HG03565 (cell line): ENCODE measurements around the gene ERFL.

Source experiments
- ATAC-seq: cut with Tn5 transposase; IDR thresholded peaks from one replicate; pipeline ENCODE4 v1.9.1; 2021; ENCODE audit warnings: mild to moderate bottlenecking, moderate library complexity; ENCODE audit not compliant: unreplicated experiment

Gene ERFL

GRCh38 chr19:41861116-41861768 is 67.0 kb downstream of the ERFL start:
- no peak for ATAC-seq

DNA sequence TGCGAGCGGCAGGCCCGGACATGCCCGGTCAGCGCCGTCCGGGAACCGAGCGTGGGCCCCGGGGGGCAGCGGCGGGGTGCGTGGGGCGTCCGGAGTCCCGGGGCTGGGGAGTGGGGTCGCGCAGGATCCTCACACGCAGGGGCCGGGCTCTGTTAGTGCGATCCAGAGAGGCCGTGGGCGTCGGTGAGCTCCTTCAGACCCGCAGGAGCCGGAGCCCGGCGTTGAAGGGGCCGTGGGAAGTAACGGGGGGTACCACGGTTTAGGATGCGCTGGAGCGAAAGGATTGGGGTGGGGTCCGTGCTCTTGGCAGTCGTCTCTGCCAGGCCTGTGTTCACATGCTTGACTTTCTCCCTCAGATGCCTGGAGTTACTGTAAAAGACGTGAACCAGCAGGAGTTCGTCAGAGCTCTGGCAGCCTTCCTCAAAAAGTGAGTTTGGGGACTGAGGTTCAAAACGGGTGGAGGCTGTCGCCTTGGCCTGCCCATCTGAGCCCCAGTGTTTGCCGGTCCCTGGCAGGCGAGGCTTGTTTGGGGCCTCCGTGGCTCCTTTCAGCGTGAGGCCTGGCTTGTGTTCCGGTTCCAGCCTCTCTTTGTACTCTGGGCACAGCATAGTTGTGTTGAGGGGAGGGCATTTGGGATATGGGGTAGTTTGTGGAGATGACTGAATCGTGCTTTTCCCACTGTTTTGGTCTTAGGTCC is 67.7 kb downstream of the ERFL start:
- ATAC-seq: no peak

DNA sequence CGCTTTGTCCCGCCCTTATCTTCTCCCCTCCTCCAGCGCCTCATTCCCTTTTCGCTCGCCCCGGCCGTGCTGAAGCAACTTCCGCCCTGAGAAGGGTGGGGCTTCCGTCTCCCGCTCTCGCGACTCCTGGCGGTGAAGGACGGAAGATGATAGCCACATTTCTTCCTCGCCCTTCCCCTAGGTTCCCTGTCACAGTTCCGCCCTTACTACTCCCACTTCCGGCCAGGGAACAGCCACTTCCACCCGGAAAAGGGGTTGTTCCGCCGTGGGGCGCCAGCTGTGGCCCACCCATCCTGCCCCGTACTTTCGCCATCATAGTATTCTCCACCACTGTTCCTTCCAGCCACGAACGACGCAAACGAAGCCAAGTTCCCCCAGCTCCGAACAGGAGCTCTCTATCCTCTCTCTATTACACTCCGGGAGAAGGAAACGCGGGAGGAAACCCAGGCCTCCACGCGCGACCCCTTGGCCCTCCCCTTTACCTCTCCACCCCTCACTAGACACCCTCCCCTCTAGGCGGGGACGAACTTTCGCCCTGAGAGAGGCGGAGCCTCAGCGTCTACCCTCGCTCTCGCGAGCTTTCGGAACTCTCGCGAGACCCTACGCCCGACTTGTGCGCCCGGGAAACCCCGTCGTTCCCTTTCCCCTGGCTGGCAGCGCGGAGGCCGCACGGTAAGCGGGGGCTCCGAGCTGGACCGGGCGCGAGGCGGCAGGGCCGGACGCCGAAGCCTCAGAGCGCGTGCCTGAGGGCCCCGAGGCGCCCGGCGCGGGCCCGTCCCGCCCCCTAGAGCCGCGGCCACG is 68.4 kb downstream of the ERFL start, which contains the start of gene RPS19:
RPS19 (plus strand) TSS at position 638 of the 801 bp plus-strand sequence. CDS start 520 bp downstream, outside the sequence.
- peak; percentile 71 for ATAC-seq

GRCh38 chr19:41859213-41859617 is 69.0 kb downstream of the ERFL start:
- ATAC-seq: no peak
